ENCODE data around the gene ZNF892. TPM values are rescaled to one million over a fixed set of nuclear protein-coding genes. Genes with fewer than 3 reads are reported as not detected.
A peak's percentile ranks its signal among the peaks of the same experiment; 100 is the strongest.

ZNF892 gene
- total RNA-seq, 1 donor from 2014 or later = 3.9 TPM

DNA sequence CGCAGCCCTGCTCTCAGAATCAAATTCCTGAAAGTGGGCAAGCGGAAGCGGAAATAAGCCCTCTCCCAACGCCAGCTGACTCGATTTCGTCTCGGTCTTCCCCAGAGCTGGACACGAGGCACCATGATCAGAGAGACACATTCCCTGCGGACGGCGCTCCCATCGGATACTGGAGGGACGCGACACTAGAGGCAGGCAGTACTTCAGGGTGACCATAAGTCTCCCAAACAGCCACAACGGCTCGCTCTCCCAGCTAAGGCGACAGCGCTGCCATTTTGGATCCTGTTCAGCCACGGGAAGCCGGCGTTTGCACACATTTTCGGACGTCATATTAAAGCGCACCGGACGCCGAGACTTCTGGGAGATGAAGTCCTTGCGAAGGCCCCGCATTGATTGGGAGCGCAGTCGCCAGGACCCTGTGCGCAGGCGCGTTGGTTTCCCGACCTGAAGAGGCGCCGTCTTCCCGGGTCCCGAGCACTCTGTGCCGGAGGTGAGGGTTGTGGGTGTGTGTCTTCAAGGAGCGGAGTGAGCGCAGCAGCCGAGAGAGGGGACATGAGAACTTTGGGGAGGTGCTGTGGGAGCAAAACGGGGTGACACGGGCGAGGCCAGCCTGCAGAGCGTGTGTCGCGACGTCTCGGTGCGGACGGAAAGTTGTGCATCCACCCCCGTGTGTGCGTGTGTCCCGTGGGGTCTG, 41.8 kb upstream of the ZNF892 start, which contains the start of gene ZNF2:
Gene ZNF2 (plus strand): TSS at position 439 of the 694 bp plus-strand sequence. CDS start 10,418 bp downstream, outside the sequence.
- intact Hi-C loops (cut with DNase I) = no loop called here

GRCh38 chr2:95166065-95166763, 41.1 kb upstream of the ZNF892 start:
- H3K36me3 ChIP-seq = no peaks in the 10 kb centered on the region
- peak overlapping the region; percentile 84 for H3K4me3 ChIP-seq
- no peak for DNase-seq
- no peaks in the 10 kb centered on the region for H3K9me3 ChIP-seq
- TF ChIP-seq CTCF (IDR thresholded peaks at IDR 0.05) = no peak
- peaks cover 19% of the 10 kb centered on the region for H3K4me1 ChIP-seq
- peak overlapping the region; percentile 95 for H3K27ac ChIP-seq
- no peak for ATAC-seq
- no peaks in the 10 kb centered on the region for H3K27me3 ChIP-seq (ENCODE audit: low read depth)
- intact Hi-C loops (cut with DNase I) = no loop called here

More for the DNA sequence above, 41.8 kb upstream of the ZNF892 start, which contains the start of gene ZNF2:
- no peaks in the 10 kb centered on the region for H3K27me3 ChIP-seq (ENCODE audit: low read depth)
- H3K27ac ChIP-seq = peak within 1 kb of the TSS; percentile 95
- DNase-seq (peak; percentile 98), ATAC-seq (peak; percentile 98 to 99)
- peak within 1 kb of the TSS; percentile 84 for H3K4me3 ChIP-seq
- peaks cover 19% of the 10 kb centered on the region for H3K4me1 ChIP-seq
- no peaks in the 10 kb centered on the region for H3K9me3 ChIP-seq
- H3K36me3 ChIP-seq = no peaks in the 10 kb centered on the region
- no peak for TF ChIP-seq CTCF (IDR thresholded peaks at IDR 0.05)

- H3K27ac ChIP-seq = no peak overlapping the region
- no peak for DNase-seq
- no peak overlapping the region for H3K4me3 ChIP-seq
- ATAC-seq = no peak
- no peaks in the 10 kb centered on the region for H3K4me1 ChIP-seq
- intact Hi-C loops (cut with DNase I) = no loop called here
- no peak for TF ChIP-seq CTCF (IDR thresholded peaks at IDR 0.05)
- no peaks in the 10 kb centered on the region for H3K27me3 ChIP-seq (ENCODE audit: low read depth)
- H3K9me3 ChIP-seq = no peaks in the 10 kb centered on the region
- peaks cover 6% of the 10 kb centered on the region for H3K36me3 ChIP-seq
Measured at GRCh38 chr2:95171902-95172301, 35.4 kb upstream of the ZNF892 start.

- Histone ChIP-seq H3K27ac (no peak overlapping the region), H3K9me3 (no peaks in the 10 kb centered on the region), H3K27me3 (ENCODE audit: low read depth) (no peaks in the 10 kb centered on the region), H3K4me3 (no peak overlapping the region), H3K4me1 (no peaks in the 10 kb centered on the region), H3K36me3 (peaks cover 16% of the 10 kb centered on the region)
- no peak for DNase-seq
- intact Hi-C loops (cut with DNase I) = no loop called here
- ATAC-seq = no peak
- TF ChIP-seq CTCF (IDR thresholded peaks at IDR 0.05) = no peak
Measured at GRCh38 chr2:95174031-95174542, 33.2 kb upstream of the ZNF892 start.

DNA sequence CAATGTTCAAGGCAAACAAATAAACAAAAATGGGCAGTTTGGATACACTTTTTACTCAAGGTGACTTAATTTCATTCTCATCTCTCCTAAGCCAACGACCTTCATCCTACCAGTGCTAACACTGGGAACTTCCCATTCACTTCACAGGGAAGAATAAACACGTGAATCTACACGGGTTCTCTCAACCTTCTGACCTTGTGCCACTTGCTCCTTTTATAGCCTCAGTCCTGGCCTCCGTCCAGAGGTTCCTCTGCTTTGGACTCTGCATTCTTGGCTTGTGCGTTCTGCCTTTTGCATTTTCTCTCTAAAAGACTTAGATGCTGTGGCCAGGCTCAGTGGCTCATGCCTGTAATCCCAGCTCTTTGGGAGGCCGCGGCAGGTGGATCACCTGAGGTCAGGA, 27.9 kb upstream of the ZNF892 start:
- Histone ChIP-seq H3K27ac (no peak overlapping the region), H3K4me1 (no peaks in the 10 kb centered on the region), H3K9me3 (peaks cover 17% of the 10 kb centered on the region), H3K27me3 (ENCODE audit: low read depth) (no peaks in the 10 kb centered on the region), H3K4me3 (no peak overlapping the region), H3K36me3 (peaks cover 55% of the 10 kb centered on the region)
- ATAC-seq (no peak), DNase-seq (no peak)
- intact Hi-C loops (cut with DNase I) = no loop called here
- TF ChIP-seq CTCF (IDR thresholded peaks at IDR 0.05) = no peak

Data from lower lobe of right lung (tissue), 2 donors.